H1 (cell line): ENCODE data around the gene ZNF362. TPM values are rescaled to one million over a fixed set of nuclear protein-coding genes. Genes with fewer than 3 reads are reported as not detected.
A peak's percentile ranks its signal among the peaks of the same experiment; 100 is the strongest.

Source experiments
- CTCF ChIA-PET: fragments of 300-600 bp; sonication (Branson Sonifier 250); formaldehyde crosslinking; loops from one replicate; lab custom pipeline; 2021; ENCODE audit not compliant: partially characterized antibody; lab: Charles Lee
- POLR2A ChIA-PET: fragments of 300-600 bp; sonication (Branson Sonifier 250); formaldehyde crosslinking; loops from one replicate; lab custom pipeline; 2021; ENCODE audit warnings: inconsistent platforms; ENCODE audit not compliant: partially characterized antibody; lab: Charles Lee
- DNase-seq, 2 experiments: peaks; one replicate each; pipeline versions ENCODE4 v3.0.0 to v3.0.0-alpha.2; 2010 to 2022; ENCODE audit warnings: low spot score in 2 of 2, low read depth in 1 of 2, mixed read lengths in 1 of 2
- FAIRE-seq: peaks from 2 replicates; lab custom pipeline; 2011; peaks lifted over from hg19 to GRCh38; lab: Jason Lieb, UNC
- H2AFZ ChIP-seq: 2 replicates; pipeline ENCODE4 v1.8.1; 2012; ENCODE audit warnings: low read length, inconsistent platforms
- H2AK5ac ChIP-seq: 2 replicates; pipeline ENCODE4 v1.6.1; 2013; ENCODE audit warnings: low read depth, low read length
- H2BK120ac ChIP-seq: replicated peaks from 2 replicates; pipeline ENCODE3; 2013; ENCODE audit warnings: low read depth, low read length, inconsistent platforms
- H2BK12ac ChIP-seq: 2 replicates; pipeline ENCODE4 v1.6.1; 2013; ENCODE audit warnings: low read depth, low read length
- H2BK15ac ChIP-seq: 2 replicates; pipeline ENCODE4 v1.6.1; 2013; ENCODE audit warnings: low read length
- H2BK20ac ChIP-seq: 2 replicates; pipeline ENCODE4 v1.6.1; 2013; ENCODE audit warnings: low read length
- H2BK5ac ChIP-seq: 2 replicates; pipeline ENCODE4 v1.6.1; 2013; ENCODE audit warnings: low read depth, low read length
- H3K14ac ChIP-seq: 2 replicates; pipeline ENCODE4 v1.6.1; 2013; ENCODE audit warnings: inconsistent platforms; ENCODE audit not compliant: insufficient read length
- H3K18ac ChIP-seq: 2 replicates; pipeline ENCODE4 v1.6.1; 2013; ENCODE audit warnings: low read length; ENCODE audit errors: extremely low read depth
- H3K23ac ChIP-seq: 2 replicates; pipeline ENCODE4 v1.6.1; 2013; ENCODE audit warnings: inconsistent platforms; ENCODE audit not compliant: insufficient read length
- H3K23me2 ChIP-seq: 2 replicates; pipeline ENCODE4 v1.6.1; 2013; ENCODE audit warnings: low read depth, low read length
- H3K27ac ChIP-seq: 2 replicates; pipeline ENCODE4 v1.6.1; 2011; ENCODE audit warnings: low read depth, low read length, inconsistent platforms
- H3K27me3 ChIP-seq, 4 experiments: replicated peaks in 1 of 4; 1 replicate in 1 of 4; 2 replicates in 3 of 4; pipeline versions ENCODE4 v1.6.1 to v1.8.1; 2011 to 2013; ENCODE audit warnings: low read length in 3 of 4, mild to moderate bottlenecking in 3 of 4, inconsistent platforms in 2 of 4, mixed read lengths in 2 of 4, moderate library complexity in 1 of 4; ENCODE audit not compliant: control insufficient read depth in 3 of 4, insufficient read depth in 3 of 4; ENCODE audit errors: extremely low read depth in 1 of 4
- H3K36me3 ChIP-seq, 4 experiments: 2 replicates each; pipeline versions ENCODE4 v1.6.1 to v1.8.1; 2011 to 2013; ENCODE audit warnings: mild to moderate bottlenecking in 4 of 4, low read length in 3 of 4, moderate library complexity in 2 of 4, control low read depth in 1 of 4, inconsistent platforms in 1 of 4; ENCODE audit not compliant: insufficient read depth in 4 of 4, control insufficient read depth in 2 of 4
- H3K4ac ChIP-seq: replicated peaks from 2 replicates; pipeline ENCODE3; 2013; ENCODE audit warnings: low read length, low read depth, mixed read lengths, inconsistent platforms; ENCODE audit not compliant: insufficient read length
- H3K4me1 ChIP-seq, 4 experiments: replicated peaks in 1 of 4; 1 replicate in 1 of 4; 2 replicates in 3 of 4; pipeline versions ENCODE4 v1.6.1 to v1.8.1; 2011 to 2013; ENCODE audit warnings: low read length in 3 of 4, inconsistent platforms in 2 of 4, mixed read lengths in 1 of 4; ENCODE audit not compliant: insufficient read depth in 4 of 4, control insufficient read depth in 3 of 4
- H3K4me2 ChIP-seq, 2 experiments: 2 replicates each; pipeline versions ENCODE4 v1.6.1 to v1.8.1; 2011 to 2013; ENCODE audit warnings: low read depth in 2 of 2, low read length in 2 of 2, control low read depth in 1 of 2, inconsistent platforms in 1 of 2, mild to moderate bottlenecking in 1 of 2; ENCODE audit not compliant: insufficient read depth in 1 of 2
- H3K4me3 ChIP-seq, 4 experiments: fragments of 200-600, 300-600 bp in 1 of 4; sonication (generic), shearing (Covaris generic), sonication (Bioruptor Twin) in 1 of 4; 2 replicates each; pipeline versions ENCODE4 v1.5.1 to v1.8.1; 2011 to 2016; ENCODE audit warnings: low read length in 4 of 4, low read depth in 3 of 4, control low read depth in 2 of 4, inconsistent platforms in 2 of 4, mild to moderate bottlenecking in 2 of 4, mixed read lengths in 1 of 4, moderate library complexity in 1 of 4; ENCODE audit not compliant: insufficient read depth in 2 of 4; ENCODE audit errors: extremely low read depth in 1 of 4
- H3K56ac ChIP-seq: replicated peaks from 2 replicates; pipeline ENCODE3; 2013; ENCODE audit warnings: low read depth, mild to moderate bottlenecking, mixed read lengths, low read length, inconsistent platforms; ENCODE audit not compliant: insufficient read length
- H3K79me1 ChIP-seq: 2 replicates; pipeline ENCODE4 v1.6.1; 2013; ENCODE audit warnings: low read depth, low read length, control low read depth
- H3K79me2 ChIP-seq, 2 experiments: 2 replicates each; pipeline versions ENCODE4 v1.6.1 to v1.8.1; 2012 to 2013; ENCODE audit warnings: low read length in 2 of 2, mild to moderate bottlenecking in 2 of 2, inconsistent platforms in 1 of 2; ENCODE audit not compliant: insufficient read depth in 2 of 2, control insufficient read depth in 1 of 2
- H3K9ac ChIP-seq, 4 experiments: replicated peaks in 1 of 4; 1 replicate in 1 of 4; 2 replicates in 3 of 4; pipeline versions ENCODE4 v1.6.1 to v1.8.1; 2011 to 2013; ENCODE audit warnings: low read depth in 3 of 4, low read length in 3 of 4, control low read depth in 2 of 4, mild to moderate bottlenecking in 2 of 4, moderate library complexity in 2 of 4, inconsistent platforms in 1 of 4; ENCODE audit errors: extremely low read depth in 1 of 4
- H3K9me3 ChIP-seq, 2 experiments: 2 replicates each; pipeline versions ENCODE4 v1.6.1 to v1.8.1; 2012 to 2013; ENCODE audit warnings: mild to moderate bottlenecking in 2 of 2, moderate library complexity in 2 of 2, control low read depth in 1 of 2, inconsistent platforms in 1 of 2, low read depth in 1 of 2, low read length in 1 of 2, mixed read lengths in 1 of 2; ENCODE audit not compliant: insufficient read depth in 2 of 2
- H4K20me1 ChIP-seq, 2 experiments: replicated peaks in 1 of 2; 2 replicates each; pipeline versions ENCODE3 to v1.8.1; 2011 to 2013; ENCODE audit warnings: inconsistent platforms in 2 of 2, low read length in 2 of 2, mild to moderate bottlenecking in 1 of 2; ENCODE audit not compliant: insufficient read depth in 2 of 2, control insufficient read depth in 1 of 2
- H4K5ac ChIP-seq: 2 replicates; pipeline ENCODE4 v1.6.1; 2013; ENCODE audit warnings: low read length, low read depth, mixed read lengths, inconsistent platforms; ENCODE audit not compliant: insufficient read length
- H4K8ac ChIP-seq: 2 replicates; pipeline ENCODE4 v1.8.0; 2013; ENCODE audit warnings: mild to moderate bottlenecking, moderate library complexity, low read length, inconsistent platforms; ENCODE audit not compliant: insufficient read depth; ENCODE audit errors: extremely low read depth
- H4K91ac ChIP-seq: replicated peaks from 2 replicates; pipeline ENCODE3; 2013; ENCODE audit warnings: low read length, mixed read lengths, inconsistent platforms; ENCODE audit not compliant: insufficient read length
- CTCF ChIP-seq, 3 experiments: IDR thresholded peaks; 1 replicate in 2 of 3; 2 replicates in 1 of 3; pipeline versions ENCODE4 v1.5.1 to v1.6.1; 2011; ENCODE audit warnings: low read length in 3 of 3, mild to moderate bottlenecking in 3 of 3, inconsistent platforms in 2 of 3, low read depth in 1 of 3, moderate library complexity in 1 of 3; ENCODE audit not compliant: insufficient read depth in 1 of 3; ENCODE audit errors: control extremely low read depth in 1 of 3
- EP300 ChIP-seq, 2 experiments: IDR thresholded peaks; 1 replicate in 1 of 2; 2 replicates in 1 of 2; pipeline ENCODE4 v1.6.1; 2011 to 2012; ENCODE audit warnings: low read depth in 2 of 2, low read length in 2 of 2, mild to moderate bottlenecking in 2 of 2, borderline replicate concordance in 1 of 2, inconsistent platforms in 1 of 2, moderate library complexity in 1 of 2
- HDAC2 ChIP-seq, 2 experiments: fragments of 300-600 bp in 1 of 2; sonication (generic) in 1 of 2; IDR thresholded peaks; 2 replicates each; pipeline ENCODE4 v1.6.1; 2011 to 2012; ENCODE audit warnings: low read depth in 2 of 2, low read length in 2 of 2, mild to moderate bottlenecking in 2 of 2, moderate library complexity in 2 of 2, borderline replicate concordance in 1 of 2, inconsistent platforms in 1 of 2
- KDM4A ChIP-seq: IDR thresholded peaks from one replicate; pipeline ENCODE4 v1.7.1; 2012; ENCODE audit warnings: low read depth, mild to moderate bottlenecking, moderate library complexity, low read length, inconsistent platforms; ENCODE audit not compliant: severe bottlenecking
- PHF8 ChIP-seq: fragments of 200-600 bp; sonication (generic); conservative IDR thresholded peaks from 2 replicates; pipeline ENCODE4 v1.7.1; 2012; ENCODE audit warnings: low read depth, mild to moderate bottlenecking, inconsistent platforms, low read length, moderate library complexity
- SAP30 ChIP-seq: fragments of 300-600 bp; sonication (generic); IDR thresholded peaks from 2 replicates; pipeline ENCODE4 v1.7.1; 2012; ENCODE audit warnings: low read length, moderate library complexity, mild to moderate bottlenecking, inconsistent platforms; ENCODE audit not compliant: insufficient read depth, insufficient replicate concordance
- WGBS, 2 experiments: shearing (Covaris generic) in 1 of 2; methylation state at CpG; one replicate each; pipeline versions ENCODE4 v1.1.6 to v1.1.7; 2013 to 2015; ENCODE audit warnings: low lambda C conversion rate in 2 of 2, mixed read lengths in 2 of 2, inconsistent platforms in 1 of 2, low coverage in 1 of 2, missing lambda C conversion rate in 1 of 2; ENCODE audit not compliant: insufficient replicate concordance in 2 of 2, insufficient coverage in 1 of 2, insufficient read length in 1 of 2; ENCODE audit errors: extremely low coverage in 1 of 2, missing lambda C conversion rate in 1 of 2; 5-methylcytosine and 5-hydroxymethylcytosine counted together
- polyA plus RNA-seq, 7 experiments: library from polyadenylated mRNA; depleted of rRNA in 3 of 7; stranded (reverse) in 5 of 7; unstranded in 2 of 7; fragments of >200 nt in 5 of 7; fragments of 200-250 nt in 2 of 7; gene quantifications; 1 replicate in 5 of 7; 2 replicates in 1 of 7; 4 replicates in 1 of 7; pipeline versions ENCODE4 v1.2.1 to v1.2.3, GENCODE V29; 2011 to 2013; ENCODE audit warnings: missing spikeins in 2 of 7, mixed read lengths in 2 of 7
- total RNA-seq: library from RNA; stranded (reverse); fragmentation: NEBNext Ultra II Directional; extraction: Animal tissue kit (Norgen Biotek cat#: 25700); gene quantifications from 2 replicates; pipeline ENCODE4 v1.2.1, GENCODE V29; 2021

Gene ZNF362
- total and polyA plus RNA-seq, 2 of the 8 experiments (the other 6 are each of a cell fraction or from before 2014, with no cell fraction given), result 24.2 to 27.8 TPM

- H4K91ac ChIP-seq, result peak overlapping the region; percentile 45
- H2BK5ac ChIP-seq, result peak overlapping the region; percentile 44; the same call in 1 of the 2 replicates
- H3K9me3 ChIP-seq, result no peaks in the 10 kb centered on the region
- peak overlapping the region; percentile 85 to 96 (median 91) for H3K4me3 ChIP-seq
- FAIRE-seq (no peak), DNase-seq (no peak)
- no peaks in the 10 kb centered on the region for H3K36me3 ChIP-seq
- TF ChIP-seq KDM4A (peak; percentile 9), HDAC2 (IDR thresholded peaks at IDR 0.05; ENCODE audit: borderline replicate concordance in 1 of 2, low read depth in 2 of 2, low read length in 2 of 2) (no peak), CTCF (IDR thresholded peaks at IDR 0.05; ENCODE audit: control extremely low read depth in 1 of 3, insufficient read depth in 1 of 3, low read depth in 1 of 3, low read length in 3 of 3) (no peak), PHF8 (0 out of 2 replicates have a peak, but pooled peaks have one; percentile 2), SAP30 (no peak), EP300 (IDR thresholded peaks at IDR 0.05; ENCODE audit: borderline replicate concordance in 1 of 2, low read depth in 2 of 2, low read length in 2 of 2) (no peak)
- no peak overlapping the region; the same call in 1 of the 2 replicates for H3K27ac ChIP-seq
- H2AK5ac ChIP-seq, result peak overlapping the region; percentile 75; the same call in 1 of the 2 replicates
- H3K18ac ChIP-seq, result peak overlapping the region; percentile 83
- no peak overlapping the region for H2AFZ ChIP-seq
- peak overlapping the region; percentile 18 for H4K5ac ChIP-seq
- no peak overlapping the region for H2BK120ac ChIP-seq
- ChIA-PET POLR2A (interaction anchor here (0.6 to 1.4 kb wide), 7 partner anchors 9 to 73 kb away, joined by 3 to 5 read pairs (median 3); no protein-coding TSS in a partner anchor), CTCF (interaction anchor here (0.8 to 1.1 kb wide), 3 partner anchors 17 to 74 kb away, joined by 3 to 5 read pairs (median 3); no protein-coding TSS in a partner anchor)
- no peak overlapping the region for H3K56ac ChIP-seq
- H2BK20ac ChIP-seq, result 0 out of 2 replicates have a peak overlapping the region, but pooled peaks have one; percentile 48
- H2BK12ac ChIP-seq, result 0 out of 2 replicates have a peak overlapping the region, but pooled peaks have one; percentile 68
- H3K9ac ChIP-seq, result peak overlapping the region in 3 of 4 experiments; percentile 79 to 91 (median 87); a peak in 6 of 7 replicates
- peaks cover 19% of the 10 kb centered on the region for H3K79me1 ChIP-seq
- 0 out of 2 replicates have a peak overlapping the region, but pooled peaks have one; percentile 81 for H2BK15ac ChIP-seq
- H3K4ac ChIP-seq, result no peak overlapping the region
- H4K20me1 ChIP-seq, result peaks cover 0 to 5% of the 10 kb centered on the region in 2 experiments
- peak overlapping the region; percentile 75 for H4K8ac ChIP-seq
- H3K4me2 ChIP-seq, result peak overlapping the region; percentile 81 to 94
- peaks cover 0 to 4% (median 0%) of the 10 kb centered on the region in 4 experiments; a peak in 1 of 7 replicates for H3K27me3 ChIP-seq
- peaks cover 7% of the 10 kb centered on the region; the same call in 1 of the 2 replicates for H3K23me2 ChIP-seq
- WGBS, 2 experiments, result 7% methylated on average over 12 of the region's 18 CpGs; no CpG with 5 or more reads in 1 of the 2 experiments
- peaks cover 0 to 21% (median 10%) of the 10 kb centered on the region in 4 experiments; a peak in 5 of 7 replicates for H3K4me1 ChIP-seq
- H3K14ac ChIP-seq, result no peak overlapping the region
- H3K23ac ChIP-seq, result no peak overlapping the region
- H3K79me2 ChIP-seq, result peaks cover 0 to 45% of the 10 kb centered on the region in 2 experiments; a peak in 2 of 4 replicates
Observed at GRCh38 chr1:33257207-33257771, 997 bp downstream of the ZNF362 start.
